Prostate gland (tissue), 2 donors: Measurements from ENCODE around the gene TRIM54.
A peak's percentile ranks its signal among the peaks of the same experiment; 100 is the strongest.

Source experiments
- POLR2A ChIP-seq: fragments of 450-650 bp; IDR thresholded peaks from one replicate; pipeline ENCODE4 v1.6.1; 2016; ENCODE audit warnings: antibody characterized with exemption, mild to moderate bottlenecking
- POLR2AphosphoS5 ChIP-seq: sonication (generic); formaldehyde crosslinking; IDR thresholded peaks from one replicate; pipeline ENCODE4 v1.6.1; 2017; ENCODE audit warnings: antibody characterized with exemption
- TF ChIP-seq, protein P1 (sequence below), 4 experiments: fragments of 200-600 bp in 2 of 4; fragments of 450-650 bp in 2 of 4; sonication (generic) in 2 of 4; IDR thresholded peaks; 1 replicate in 3 of 4; 2 replicates in 1 of 4; pipeline ENCODE4 v1.5.1; 2016 to 2019; ENCODE audit warnings: antibody characterized with exemption in 4 of 4, mild to moderate bottlenecking in 2 of 4, moderate library complexity in 2 of 4

DNA sequence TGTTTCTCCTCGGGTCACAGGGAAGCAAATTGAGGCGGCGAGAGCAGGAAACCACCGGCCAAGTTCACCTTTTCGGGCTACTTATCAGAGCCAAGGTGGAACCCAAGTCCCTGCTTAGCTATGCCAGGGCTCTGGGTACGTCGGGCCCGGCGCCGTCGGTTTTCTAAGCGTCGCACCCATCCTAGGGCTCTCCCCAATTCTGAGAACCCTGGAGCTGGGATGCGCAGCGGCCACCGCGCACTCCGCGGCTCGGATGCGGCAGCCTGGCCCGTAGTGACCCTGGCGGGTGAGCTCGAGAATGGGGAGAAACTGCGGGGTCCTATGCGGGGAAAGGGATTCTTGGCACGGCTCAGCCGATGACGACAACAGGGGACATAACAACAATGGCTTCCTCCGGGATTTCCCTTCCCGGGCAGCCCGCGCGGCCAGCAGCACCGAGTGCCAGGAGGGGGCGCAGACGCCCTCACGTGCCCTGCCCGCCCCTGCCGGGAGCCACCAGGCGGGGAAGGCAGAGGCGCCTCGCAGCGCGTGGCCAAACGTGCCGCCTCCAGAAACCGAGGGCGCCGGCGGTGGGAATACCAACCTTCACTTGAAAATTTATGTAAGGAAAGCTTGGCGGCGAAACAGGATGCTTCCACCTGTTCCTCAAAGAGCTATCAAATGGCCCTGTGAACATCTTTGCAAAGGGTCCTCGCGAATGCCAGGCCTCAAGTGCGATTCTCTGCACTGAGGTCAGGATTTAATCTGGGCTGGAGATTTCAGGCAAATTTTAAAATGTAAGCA lies 17.3 kb upstream of the TRIM54 start:
- TF ChIP-seq, protein P1, sequence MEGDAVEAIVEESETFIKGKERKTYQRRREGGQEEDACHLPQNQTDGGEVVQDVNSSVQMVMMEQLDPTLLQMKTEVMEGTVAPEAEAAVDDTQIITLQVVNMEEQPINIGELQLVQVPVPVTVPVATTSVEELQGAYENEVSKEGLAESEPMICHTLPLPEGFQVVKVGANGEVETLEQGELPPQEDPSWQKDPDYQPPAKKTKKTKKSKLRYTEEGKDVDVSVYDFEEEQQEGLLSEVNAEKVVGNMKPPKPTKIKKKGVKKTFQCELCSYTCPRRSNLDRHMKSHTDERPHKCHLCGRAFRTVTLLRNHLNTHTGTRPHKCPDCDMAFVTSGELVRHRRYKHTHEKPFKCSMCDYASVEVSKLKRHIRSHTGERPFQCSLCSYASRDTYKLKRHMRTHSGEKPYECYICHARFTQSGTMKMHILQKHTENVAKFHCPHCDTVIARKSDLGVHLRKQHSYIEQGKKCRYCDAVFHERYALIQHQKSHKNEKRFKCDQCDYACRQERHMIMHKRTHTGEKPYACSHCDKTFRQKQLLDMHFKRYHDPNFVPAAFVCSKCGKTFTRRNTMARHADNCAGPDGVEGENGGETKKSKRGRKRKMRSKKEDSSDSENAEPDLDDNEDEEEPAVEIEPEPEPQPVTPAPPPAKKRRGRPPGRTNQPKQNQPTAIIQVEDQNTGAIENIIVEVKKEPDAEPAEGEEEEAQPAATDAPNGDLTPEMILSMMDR (IDR thresholded peaks at IDR 0.05) = peak in 3 of 4 experiments; percentile 27 to 59 (median 47)
- no peak for TF ChIP-seq POLR2A
- peak; percentile 45 for TF ChIP-seq POLR2AphosphoS5
